NCI-H2227 (cell line): Measurements from ENCODE around the gene RPL32.

Source experiments
- DNase-seq: peaks from one replicate; lab custom pipeline; 2025; ENCODE audit not compliant: unreplicated experiment; lab: John Stamatoyannopoulos, UW

RPL32 gene

GRCh38 chr3:12833222-12834161 is 7.9 kb downstream of the RPL32 start:
- DNase-seq: no peak

- DNase-seq: no peak
These were observed 8.8 kb downstream of the RPL32 start for GRCh38 chr3:12832350-12833221.

- no peak for DNase-seq
These were observed 10.0 kb downstream of the RPL32 start for GRCh38 chr3:12831301-12831866.

GRCh38 chr3:12830785-12831156 is 10.6 kb downstream of the RPL32 start:
- DNase-seq: no peak

GRCh38 chr3:12829886-12830784 is 11.2 kb downstream of the RPL32 start:
- no peak for DNase-seq

GRCh38 chr3:12829404-12829803 is 12.0 kb downstream of the RPL32 start:
- no peak for DNase-seq

- DNase-seq: no peak
These were observed 12.6 kb downstream of the RPL32 start for GRCh38 chr3:12828751-12829150.

- no peak for DNase-seq
These were observed 16.2 kb downstream of the RPL32 start for GRCh38 chr3:12825156-12825555.

GRCh38 chr3:12824299-12824698 is 17.1 kb downstream of the RPL32 start:
- DNase-seq: no peak

- no peak for DNase-seq
These were observed 18.5 kb downstream of the RPL32 start for GRCh38 chr3:12822725-12823373.

- DNase-seq: no peak
These were observed 22.6 kb downstream of the RPL32 start for GRCh38 chr3:12818773-12819172.

GRCh38 chr3:12818273-12818672 is 23.1 kb downstream of the RPL32 start:
- no peak for DNase-seq

- no peak for DNase-seq
These were observed 24.0 kb downstream of the RPL32 start for GRCh38 chr3:12817343-12817710.

GRCh38 chr3:12816521-12817342 is 24.6 kb downstream of the RPL32 start:
- no peak for DNase-seq

- DNase-seq: no peak
These were observed 25.6 kb downstream of the RPL32 start for GRCh38 chr3:12815719-12816118.

GRCh38 chr3:12815078-12815477 is 26.3 kb downstream of the RPL32 start:
- no peak for DNase-seq

GRCh38 chr3:12813967-12814366 is 27.4 kb downstream of the RPL32 start:
- no peak for DNase-seq

GRCh38 chr3:12812812-12813211 is 28.6 kb downstream of the RPL32 start:
- DNase-seq: no peak

GRCh38 chr3:12810961-12811360 is 30.4 kb downstream of the RPL32 start:
- DNase-seq: no peak
